ENCODE results near the gene EXOSC1.

The EXOSC1 gene

DNA sequence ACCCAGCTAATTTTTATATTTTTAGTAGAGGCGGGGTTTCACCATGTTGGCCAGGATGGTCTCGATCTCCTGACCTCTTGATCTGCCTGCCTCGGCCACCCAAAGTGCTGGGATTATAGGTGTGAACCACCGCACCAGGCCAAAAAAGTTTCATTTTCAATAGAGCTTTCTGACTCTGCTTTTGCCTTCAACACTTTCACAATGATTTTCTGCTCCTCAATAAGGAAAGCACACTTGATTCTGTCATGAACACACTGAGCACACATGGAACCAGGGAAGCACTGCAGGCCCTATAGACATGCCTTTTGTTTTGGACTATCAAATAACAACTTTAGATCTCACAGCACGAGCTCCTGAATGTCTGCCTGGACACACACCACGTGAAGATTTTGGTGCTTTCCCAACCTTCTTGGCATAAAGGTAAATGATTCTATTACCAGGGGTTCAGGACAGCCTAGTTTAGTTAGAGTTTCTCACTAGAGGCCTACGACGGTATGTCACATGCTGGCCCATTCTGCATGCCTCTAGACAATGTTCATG lies 52.7 kb downstream of the EXOSC1 start:
- TF ChIP-seq, protein P1, sequence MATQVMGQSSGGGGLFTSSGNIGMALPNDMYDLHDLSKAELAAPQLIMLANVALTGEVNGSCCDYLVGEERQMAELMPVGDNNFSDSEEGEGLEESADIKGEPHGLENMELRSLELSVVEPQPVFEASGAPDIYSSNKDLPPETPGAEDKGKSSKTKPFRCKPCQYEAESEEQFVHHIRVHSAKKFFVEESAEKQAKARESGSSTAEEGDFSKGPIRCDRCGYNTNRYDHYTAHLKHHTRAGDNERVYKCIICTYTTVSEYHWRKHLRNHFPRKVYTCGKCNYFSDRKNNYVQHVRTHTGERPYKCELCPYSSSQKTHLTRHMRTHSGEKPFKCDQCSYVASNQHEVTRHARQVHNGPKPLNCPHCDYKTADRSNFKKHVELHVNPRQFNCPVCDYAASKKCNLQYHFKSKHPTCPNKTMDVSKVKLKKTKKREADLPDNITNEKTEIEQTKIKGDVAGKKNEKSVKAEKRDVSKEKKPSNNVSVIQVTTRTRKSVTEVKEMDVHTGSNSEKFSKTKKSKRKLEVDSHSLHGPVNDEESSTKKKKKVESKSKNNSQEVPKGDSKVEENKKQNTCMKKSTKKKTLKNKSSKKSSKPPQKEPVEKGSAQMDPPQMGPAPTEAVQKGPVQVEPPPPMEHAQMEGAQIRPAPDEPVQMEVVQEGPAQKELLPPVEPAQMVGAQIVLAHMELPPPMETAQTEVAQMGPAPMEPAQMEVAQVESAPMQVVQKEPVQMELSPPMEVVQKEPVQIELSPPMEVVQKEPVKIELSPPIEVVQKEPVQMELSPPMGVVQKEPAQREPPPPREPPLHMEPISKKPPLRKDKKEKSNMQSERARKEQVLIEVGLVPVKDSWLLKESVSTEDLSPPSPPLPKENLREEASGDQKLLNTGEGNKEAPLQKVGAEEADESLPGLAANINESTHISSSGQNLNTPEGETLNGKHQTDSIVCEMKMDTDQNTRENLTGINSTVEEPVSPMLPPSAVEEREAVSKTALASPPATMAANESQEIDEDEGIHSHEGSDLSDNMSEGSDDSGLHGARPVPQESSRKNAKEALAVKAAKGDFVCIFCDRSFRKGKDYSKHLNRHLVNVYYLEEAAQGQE (IDR thresholded peaks at IDR 0.05; ENCODE audit: insufficient read depth in 1 of 2, low read depth in 2 of 2, low read length in 2 of 2): no peak
- TF ChIP-seq SIN3A (IDR thresholded peaks at IDR 0.05; ENCODE audit: borderline replicate concordance, insufficient read depth, low read length) (no peak), FOXP2 (optimal IDR thresholded peaks at IDR 0.05; ENCODE audit: borderline replicate concordance, extremely low read depth, extremely low read length, insufficient read depth) (no peak), TAF1 (IDR thresholded peaks at IDR 0.05; ENCODE audit: borderline replicate concordance, insufficient read depth, low read length) (no peak), POLR2AphosphoS5 (IDR thresholded peaks at IDR 0.05; ENCODE audit: low read depth, low read length) (no peak)

DNA sequence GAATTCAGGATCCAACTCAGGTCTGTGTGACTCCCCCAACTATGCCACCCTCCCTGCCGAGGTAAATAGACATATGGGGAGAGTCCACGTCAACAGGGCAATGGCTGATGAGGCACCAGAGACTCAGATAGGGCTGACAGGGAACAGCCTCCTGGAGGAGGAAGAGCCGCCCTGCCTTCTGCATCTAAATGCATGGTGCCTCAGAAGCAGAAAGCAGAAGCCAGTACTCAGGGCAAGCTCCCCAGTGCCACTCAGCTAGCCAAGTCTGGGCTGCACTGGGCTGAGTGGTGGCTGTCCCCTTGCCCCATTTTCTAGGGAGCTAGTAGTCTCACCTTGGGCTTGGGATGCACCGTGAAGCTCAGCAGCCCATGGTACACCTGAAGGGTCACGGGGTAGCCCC lies 55.7 kb downstream of the EXOSC1 start:
- TF ChIP-seq, protein P1 (IDR thresholded peaks at IDR 0.05; ENCODE audit: insufficient read depth in 1 of 2, low read depth in 2 of 2, low read length in 2 of 2): no peak
- TF ChIP-seq SIN3A (IDR thresholded peaks at IDR 0.05; ENCODE audit: borderline replicate concordance, insufficient read depth, low read length) (no peak), POLR2AphosphoS5 (IDR thresholded peaks at IDR 0.05; ENCODE audit: low read depth, low read length) (no peak), TAF1 (IDR thresholded peaks at IDR 0.05; ENCODE audit: borderline replicate concordance, insufficient read depth, low read length) (no peak), FOXP2 (optimal IDR thresholded peaks at IDR 0.05; ENCODE audit: borderline replicate concordance, extremely low read depth, extremely low read length, insufficient read depth) (no peak)

DNA sequence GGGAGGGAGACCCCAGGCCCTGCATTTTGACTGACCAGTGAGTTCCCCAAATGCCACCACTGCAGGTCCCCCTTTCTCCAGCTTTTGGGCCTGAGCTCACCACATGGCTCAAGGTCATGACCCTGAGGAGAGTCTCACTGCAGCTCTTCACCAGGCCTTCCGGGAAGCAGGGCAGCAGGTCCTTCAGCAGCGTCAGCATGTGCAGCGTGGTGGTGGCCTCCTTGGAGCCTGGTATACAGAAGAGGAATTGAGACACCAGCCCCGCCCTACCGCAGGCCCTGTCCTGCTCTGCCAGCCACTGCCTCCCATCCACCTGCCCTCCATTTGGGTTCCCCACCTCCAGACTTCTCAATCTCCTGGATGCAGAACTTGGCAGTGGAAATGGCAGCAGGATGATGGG lies 57.7 kb downstream of the EXOSC1 start:
- TF ChIP-seq, protein P1 (IDR thresholded peaks at IDR 0.05; ENCODE audit: insufficient read depth in 1 of 2, low read depth in 2 of 2, low read length in 2 of 2): no peak
